NCI-H510A treated with DMSO at 0.1 percent for 48 hours (cell line): Measurements from ENCODE around the gene ZNF154.

Experiments
- DNase-seq: peaks from one replicate; lab custom pipeline; 2025; lab: John Stamatoyannopoulos, UW

The ZNF154 gene

DNA sequence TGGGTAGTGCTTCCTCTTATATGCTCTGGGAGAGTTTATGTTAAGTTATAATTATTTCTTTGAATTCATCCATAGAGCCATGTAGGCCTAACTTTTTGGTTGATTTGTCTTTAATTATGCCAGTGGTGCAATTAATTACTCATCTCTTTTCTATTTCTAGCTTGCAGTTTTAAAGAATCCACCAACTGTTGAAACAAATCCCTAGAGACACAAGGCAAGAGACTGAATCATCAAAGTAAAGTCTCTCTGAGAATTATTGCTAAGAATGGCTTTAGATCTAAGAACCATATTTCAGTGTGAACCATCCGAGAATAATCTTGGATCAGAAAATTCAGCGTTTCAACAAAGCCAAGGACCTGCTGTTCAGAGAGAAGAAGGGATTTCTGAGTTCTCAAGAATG, 33.1 kb downstream of the ZNF154 start:
- DNase-seq, result no peak

DNA sequence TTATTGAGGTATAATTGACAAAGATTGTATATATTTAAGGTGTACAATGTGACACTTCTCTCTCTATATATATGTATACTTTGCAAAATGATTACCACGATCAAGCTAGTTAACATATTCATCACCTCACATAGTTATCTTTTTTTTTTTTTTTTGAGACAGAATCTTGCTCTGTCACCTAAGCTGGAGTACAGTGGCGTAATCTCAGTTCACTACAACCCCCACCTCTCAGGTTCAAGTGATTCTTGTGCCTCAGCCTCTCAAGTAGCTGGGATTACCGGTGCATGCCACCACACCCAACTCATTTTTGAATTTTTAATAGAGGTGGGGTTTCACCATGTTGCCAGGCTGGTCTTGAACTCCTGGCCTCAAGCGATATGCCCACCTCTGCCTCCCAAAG, 36.5 kb downstream of the ZNF154 start:
- DNase-seq, result no peak

DNA sequence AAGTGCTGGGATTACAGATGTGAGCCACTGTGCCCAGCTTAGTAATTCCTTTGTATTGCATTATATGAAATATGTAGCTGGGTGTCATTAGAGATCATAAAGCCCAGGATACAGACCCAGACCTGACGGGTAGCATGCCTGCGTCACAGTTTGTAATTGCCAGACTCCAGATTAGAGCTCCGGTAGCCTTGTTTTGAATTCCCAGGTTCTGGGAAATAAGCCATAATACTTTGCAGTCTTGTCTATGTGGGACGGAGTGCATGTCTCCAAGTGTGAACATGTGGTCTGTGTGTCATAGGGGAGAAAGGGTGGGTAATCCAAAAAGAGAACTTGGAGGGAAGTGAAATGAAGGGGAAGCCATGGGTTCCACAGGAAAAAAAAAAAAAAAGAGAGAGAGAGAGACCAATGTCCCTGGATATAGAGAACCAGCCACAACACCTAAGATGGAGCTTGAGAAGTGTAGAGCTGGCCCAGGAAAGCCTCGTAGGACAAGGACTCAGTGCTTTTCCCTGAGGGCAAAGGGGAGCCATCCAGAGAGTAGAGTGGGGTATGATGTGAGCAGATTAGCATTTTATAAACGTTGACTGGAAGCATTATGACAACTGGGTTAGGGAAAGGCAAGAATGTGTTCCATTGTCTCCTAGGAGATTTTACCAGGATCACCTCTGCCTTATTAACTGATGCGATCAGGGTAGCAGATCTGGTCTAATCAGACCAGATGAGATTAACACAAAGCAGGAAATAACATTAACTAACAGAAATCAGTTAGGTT, 37.7 kb downstream of the ZNF154 start:
- DNase-seq, result no peak

DNA sequence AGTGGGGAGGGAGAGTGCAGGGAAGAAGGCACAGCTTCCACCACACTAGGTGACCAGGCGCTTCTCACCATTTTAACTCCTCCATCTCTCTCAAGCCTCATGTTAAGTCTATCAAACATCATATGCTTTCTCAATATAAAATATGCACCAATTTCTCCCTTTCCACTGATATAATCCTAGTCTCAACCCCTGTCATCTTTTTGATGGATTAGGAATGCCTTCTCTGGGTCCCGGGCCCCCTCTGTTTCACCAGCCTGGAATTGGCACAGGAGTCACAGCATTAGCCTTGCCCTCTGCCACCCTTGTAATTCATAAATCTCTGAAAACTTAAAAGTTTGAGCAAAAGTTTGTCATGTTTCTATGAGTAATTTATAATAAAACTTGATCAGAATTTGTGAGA, 40.4 kb downstream of the ZNF154 start, which contains the start of gene ZSCAN4:
Gene ZSCAN4, plus strand, starts transcription at position 301 of the 400 bp plus-strand sequence. CDS start 7,211 bp downstream, outside the sequence.
- no peak for DNase-seq

DNA sequence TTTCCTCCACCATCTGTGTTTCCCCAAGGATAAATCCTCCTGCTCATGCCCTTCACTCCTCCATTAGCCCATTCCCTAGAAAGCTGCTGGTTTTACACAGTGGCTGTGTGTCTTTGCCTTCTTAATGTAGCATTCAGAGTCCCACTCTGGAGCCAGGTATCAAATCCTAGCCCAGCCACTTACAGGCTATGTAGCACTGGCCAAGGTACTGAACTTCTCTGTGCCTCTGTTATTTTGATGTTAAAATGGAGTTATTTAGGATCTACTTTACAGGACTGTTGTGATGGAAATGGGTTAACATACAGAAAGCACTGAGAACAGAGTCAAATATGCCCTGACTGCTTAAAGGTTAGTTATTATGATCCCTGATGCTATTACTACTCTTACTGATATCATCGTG, 41.8 kb downstream of the ZNF154 start:
- no peak for DNase-seq

DNA sequence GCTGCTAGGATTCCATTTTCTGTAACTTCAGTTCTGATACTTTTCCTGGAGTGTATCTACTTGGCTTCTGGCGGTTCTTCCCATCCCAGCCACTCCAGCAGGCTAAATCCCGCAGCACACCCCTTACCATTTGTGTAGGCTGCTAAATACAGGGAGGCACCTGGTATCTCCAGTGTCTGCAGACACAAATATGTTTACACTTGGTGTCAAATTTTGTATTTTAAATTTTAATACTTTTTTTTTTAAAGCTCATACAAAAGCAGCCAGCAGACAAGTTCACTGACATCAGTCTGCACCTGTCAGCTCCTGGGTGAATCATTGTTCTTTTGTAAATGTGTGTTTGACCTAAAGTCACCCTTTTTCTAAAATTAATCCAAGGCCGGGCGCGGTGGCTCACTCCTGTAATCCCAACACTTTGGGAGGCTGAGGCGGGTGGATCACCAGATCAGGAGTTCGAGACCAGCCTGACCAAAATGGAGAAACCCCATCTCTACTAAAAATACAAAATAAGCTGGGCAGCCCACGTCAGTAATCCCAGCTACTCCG, 43.7 kb downstream of the ZNF154 start:
- DNase-seq, result no peak

DNA sequence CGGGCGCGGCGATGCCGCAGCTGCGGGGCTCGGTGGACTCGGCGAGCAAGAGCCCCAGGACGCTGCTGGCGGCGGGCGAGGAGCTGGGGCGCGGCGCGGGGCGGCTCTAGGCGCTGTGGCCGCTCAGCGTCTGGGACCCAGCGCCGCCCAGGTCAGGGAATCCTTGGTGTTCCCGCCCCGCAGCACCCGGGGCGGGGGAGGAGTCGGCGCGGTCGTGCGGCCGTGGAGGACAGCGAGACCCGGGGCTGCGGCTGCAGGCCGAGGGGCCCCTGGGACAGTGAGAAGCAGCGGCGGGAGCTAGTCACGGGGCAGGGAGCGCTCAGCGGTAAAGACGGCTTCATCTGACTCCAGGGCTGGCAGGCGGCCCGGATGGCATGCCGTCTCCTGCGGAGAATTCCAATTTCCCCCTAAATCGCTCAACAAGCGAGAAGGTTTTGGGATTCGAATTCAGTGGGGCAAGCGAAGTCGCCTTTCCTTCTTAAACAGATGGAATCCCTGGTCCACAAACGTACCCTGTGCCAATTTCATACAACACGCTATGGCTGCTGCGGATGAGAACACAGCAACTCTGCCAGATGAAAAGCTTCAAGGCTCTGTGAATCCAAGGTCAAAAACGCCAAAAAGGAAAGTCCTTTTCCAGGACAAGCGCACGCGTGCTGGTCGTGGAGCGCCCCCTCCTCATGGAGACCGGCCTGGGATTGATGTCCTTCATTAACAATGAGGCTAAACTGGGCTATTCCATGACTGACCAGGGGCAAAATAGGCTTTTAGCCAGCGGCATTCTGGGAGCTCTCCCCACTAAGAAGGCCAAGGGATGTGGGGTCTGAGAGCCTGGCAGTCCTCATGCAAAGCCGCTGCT, 44.5 kb downstream of the ZNF154 start:
- DNase-seq, result no peak

DNA sequence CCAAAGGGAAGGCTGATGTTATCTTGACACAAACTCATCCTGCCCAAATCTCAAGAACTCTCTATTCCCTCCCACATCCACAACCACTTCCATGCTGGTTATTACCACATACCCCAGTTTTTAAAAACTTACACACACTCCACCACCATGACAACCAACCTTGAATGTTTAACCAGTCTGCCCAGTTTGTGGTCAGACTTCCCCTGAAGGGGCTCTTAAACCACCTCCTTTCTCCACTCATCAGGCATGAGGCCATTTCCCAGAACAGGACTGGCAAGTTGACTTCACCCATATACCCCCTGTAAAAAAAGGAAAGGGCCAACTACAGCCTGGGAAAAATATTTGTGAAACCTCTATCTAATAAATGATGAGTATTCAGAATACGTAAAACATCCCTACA, 52.7 kb downstream of the ZNF154 start:
- no peak for DNase-seq

DNA sequence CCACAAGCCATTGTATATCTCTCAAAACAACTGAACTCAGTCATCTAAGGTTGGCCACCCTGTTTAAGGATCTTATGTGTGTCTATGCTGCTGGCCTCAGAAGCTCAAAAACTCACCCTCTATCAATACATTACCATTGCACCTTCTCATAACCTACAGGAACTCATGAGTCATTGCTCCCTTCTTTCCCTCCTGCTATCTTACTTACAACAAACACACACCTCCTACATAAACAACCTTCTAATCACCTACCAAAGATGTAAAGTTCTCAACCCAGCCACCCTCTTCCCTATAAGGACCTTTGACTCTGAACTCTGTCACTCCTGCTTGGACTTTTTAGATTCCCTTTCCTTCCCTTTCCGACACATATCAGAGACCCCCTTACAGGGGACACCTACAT, 53.6 kb downstream of the ZNF154 start:
- no peak for DNase-seq

DNA sequence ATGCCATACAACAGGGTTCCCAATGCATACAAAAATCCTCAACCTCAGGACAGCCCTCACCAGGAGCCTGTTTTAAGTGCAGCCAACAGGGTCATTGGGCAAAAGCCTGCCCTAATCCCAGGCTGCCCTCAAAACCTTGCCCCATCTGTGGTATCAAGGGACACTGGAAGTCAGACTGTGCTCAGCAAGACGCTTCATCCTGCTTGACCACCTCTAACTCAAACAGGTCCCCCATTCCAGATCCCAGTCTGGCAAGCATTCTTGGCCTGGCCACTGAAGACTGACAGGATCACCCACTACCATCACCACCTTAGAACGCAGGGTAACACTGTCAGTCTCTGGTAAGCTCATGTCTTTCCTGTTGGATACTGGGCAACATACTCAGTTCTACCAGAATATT, 55.3 kb downstream of the ZNF154 start:
- DNase-seq, result no peak

DNA sequence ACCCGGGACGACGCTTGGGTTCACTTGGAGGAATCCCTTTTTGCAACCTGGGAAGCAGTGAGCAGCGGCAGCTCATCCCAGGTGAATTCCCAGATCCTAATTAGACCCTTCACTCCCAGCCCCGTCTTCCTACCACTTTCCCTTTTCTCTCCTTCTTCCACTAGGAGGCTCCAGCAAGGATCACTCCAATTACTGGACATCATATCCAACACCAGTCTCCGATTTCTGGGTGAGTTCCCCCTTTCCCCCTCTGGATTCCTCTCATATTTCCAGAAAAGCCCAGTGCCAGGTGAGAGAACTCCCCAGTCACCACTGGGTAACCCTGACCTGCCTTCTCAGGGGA, 57.4 kb downstream of the ZNF154 start:
- DNase-seq, result no peak

DNA sequence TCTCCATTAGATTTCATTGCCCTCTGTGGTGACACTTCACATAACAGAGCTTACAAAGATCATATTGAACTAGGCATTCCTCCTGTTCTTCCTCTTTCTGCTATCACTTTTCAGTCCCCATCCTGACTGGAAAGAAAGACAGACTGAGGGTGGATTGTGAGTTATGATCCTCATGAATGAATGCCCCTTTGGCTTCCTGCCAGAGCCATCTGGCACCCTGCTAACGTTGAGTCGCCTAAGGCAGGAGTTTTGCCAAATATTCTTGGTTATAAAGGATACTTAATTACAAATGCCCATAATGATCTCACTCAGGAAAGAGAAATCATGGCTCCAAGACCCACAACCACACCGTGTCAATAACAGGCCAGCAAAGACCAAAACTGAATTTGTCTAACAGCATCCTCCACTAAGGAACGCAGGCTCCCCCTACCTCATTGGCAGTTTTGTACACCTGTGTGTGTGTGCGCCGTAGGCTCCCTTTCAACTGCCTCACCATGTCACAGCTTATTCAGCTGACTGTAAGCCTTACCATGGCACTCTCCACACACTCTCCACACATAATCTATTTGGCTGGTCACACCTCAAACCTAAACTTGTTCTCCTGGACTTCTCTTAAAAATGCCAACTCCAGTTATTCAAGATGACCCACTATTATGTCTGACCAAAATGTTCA, 60.5 kb downstream of the ZNF154 start:
- DNase-seq, result no peak
